Medulla oblongata (tissue), 1 donor: Measurements from ENCODE around the gene FNIP2.
"Not testable (repeated sequence)": the region's sequence is repeated elsewhere in the genome, so short reads cannot be mapped to it uniquely, and the experiment has no call there.

Experiments
- DNase-seq: peaks from one replicate; pipeline ENCODE4 v3.0.0-alpha.2; 2015; ENCODE audit errors: extremely low spot score

The FNIP2 gene

DNA sequence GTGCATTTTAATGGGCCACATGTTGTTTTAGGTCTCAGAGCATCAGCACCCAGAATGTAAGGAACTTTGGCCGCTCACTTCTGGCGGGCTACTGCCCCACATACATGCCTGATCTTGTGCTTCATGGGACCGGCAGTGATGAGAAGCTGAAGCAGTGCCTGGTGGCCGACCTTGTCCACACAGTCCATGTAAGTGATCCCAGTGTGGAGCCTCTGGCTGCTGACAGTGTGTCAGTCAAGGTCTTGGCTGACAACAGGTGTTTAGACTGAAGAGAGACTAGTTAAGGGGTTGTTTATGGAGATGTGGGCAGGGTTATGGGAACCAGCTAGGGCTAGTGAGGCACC lies 101.4 kb downstream of the FNIP2 start:
- no peak for DNase-seq

DNA sequence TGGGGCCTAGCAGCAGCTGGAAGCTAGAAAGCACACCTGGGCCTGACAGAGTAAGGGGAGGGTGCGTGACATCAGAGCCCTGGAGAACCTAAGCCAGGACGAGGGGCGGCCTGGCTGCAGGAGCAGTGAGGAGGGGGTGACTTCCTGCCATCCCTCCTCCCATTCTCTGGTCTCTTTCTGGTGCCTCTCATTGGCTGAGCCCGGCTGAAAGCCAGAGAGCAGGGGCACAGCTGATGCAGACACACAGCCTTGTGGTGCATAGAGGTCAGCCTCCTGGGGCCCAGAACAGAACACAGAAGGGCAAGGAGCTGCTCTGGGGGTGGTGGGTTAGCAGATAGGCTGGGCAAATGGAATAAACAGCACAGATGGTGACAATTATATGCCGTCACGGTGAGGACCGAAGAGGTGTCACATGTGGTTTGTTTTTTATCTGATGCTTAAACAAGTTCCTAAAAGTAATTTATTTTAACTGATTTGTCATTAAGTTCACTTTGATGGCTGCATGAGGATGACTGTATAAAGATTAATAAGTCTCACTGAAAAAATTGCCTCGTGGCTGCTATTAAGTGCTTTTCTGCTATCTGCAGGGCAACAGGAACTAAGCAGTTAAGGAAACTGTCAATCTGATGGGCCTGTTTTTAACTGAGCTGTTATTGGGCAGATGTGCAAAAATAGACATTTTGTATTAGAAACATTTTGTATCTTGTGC lies 102.0 kb downstream of the FNIP2 start:
- DNase-seq, result no peak

DNA sequence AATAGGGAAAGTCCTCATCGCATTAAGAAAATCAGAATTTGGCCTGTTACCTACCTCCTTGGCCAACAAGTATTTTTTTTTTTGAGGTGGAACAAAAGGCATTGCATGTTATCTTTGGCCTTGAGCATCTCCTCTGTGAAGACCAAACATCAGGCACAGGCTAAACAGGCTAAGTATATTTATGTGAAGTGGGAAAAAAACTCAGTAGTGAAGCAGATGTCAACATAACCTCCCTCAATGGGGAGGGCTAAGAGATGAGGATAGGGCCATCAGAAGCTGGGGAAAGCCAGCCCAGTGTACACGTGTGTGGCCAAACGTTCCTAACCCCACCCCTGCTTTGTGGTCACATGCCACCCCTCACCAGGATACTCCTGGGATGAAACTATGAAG lies 102.5 kb downstream of the FNIP2 start:
- no peak for DNase-seq

DNA sequence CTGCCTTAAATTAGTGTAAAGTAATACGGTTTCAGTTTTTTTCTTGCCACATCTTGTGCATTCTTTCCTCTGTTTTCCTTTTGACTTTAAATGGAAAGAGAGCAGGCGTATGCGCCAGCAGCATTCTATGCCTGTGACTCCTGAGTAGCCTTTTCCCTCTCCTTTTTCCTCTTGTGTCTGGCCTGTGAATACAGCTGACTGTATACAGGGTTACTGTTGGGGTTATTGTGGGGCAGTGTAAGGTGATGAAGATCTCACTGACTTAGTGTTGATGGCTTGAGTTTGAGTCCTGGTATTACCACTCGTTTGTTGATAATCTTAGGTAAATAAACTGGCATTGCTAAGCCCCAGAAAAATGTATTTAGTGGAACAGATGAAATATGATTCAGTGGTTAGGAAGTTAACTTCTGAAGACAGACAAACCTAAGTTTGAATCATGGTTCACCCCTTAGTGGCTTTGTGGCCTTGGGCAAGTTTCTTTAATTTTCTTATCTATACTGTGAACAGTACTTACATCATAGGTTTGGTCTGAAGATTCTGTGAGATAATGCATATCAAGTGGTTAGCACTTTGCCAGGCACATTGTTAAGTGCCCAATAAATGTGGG lies 105.1 kb downstream of the FNIP2 start:
- no peak for DNase-seq

DNA sequence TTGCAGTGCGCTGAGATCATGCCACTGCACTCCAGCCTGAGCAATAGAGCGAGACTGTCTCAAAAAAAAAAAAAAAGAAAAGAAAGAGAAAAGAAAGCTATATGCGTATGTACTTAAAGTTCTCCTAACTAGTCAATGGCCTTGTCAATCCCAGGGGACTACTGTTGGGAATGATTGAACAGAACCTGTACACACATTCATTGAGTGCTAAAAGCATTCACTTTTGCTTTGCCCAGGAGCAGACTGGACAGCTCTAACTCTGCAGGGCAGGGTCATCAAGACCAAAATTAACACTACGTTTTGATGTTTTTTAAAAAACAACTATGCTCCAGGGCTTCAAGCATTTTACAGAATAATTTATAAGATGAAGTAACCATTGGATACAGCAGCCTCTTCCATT lies 106.2 kb downstream of the FNIP2 start:
- DNase-seq, result no peak

DNA sequence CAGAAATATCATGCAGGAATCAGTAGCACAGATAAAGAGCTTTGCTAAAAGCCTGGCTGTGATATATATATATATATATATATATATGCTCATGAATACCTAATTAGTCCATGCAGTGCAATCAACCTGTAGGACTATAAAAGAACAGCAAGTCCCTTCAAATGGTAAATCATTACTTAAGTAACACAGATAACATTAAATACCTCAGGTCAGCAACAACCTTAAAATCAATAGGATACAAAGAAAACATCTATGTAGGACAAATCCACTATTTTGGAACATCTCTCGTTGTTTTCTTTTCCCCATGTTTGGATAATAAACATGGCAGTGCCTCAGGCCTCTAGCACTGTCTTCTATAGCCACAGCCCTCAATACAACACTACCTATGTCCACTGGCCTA lies 106.6 kb downstream of the FNIP2 start:
- DNase-seq, result no peak

DNA sequence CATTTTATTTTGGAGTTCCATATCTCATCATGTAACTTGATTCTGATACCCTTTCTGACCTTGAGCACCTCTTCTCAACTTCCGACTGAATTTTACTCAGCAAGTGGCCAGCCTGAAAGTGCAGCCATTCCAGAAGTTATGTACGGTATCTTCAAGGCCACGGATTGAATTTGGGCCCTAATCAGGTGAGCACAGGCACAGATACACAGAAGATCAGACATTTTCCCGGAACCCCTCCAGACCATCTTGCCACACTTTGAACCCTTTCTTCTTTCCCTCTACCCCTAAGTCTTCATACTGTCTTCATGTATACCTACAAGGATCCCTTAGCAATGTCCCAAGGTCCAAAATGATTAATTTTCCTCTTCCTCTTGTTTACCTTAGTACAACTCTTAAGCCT lies 108.2 kb downstream of the FNIP2 start:
- DNase-seq, result no peak

DNA sequence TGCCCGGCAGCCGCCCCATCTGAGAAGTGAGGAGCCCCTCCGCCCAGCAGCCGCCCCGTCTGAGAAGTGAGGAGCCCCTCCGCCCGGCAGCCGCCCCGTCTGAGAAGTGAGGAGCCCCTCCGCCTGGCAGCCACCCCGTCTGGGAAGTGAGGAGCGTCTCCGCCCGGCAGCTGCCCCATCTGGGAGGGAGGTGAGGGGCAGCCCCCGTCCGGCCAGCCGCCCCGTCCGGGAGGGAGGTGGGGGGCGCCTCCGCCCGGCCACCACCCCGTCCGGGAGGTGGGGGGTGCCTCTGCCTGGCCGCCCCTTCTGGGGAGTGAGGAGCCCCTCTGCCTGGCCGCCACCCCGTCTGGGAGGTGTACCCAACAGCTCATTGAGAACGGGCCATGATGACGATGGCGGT lies 113.3 kb downstream of the FNIP2 start:
- DNase-seq, result not testable (repeated sequence)

DNA sequence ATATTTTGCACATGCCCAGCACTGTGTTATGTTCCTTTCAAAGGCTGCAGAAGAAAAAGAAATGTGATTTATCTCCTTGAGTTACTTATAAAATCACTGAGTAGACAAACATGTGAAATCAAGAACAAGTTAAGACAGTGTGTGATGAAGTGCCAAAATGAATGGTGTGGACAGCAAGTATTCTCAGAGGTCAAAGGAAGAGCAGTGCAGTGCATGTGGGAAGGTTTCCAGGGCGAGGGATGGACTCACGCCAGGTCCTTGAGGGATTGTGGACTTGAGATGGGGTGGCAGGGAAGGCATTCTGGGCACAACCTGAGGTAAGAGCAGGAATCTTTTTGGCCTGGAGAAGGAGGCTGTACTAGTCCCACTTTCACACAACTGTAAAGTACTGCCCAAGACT lies 115.5 kb downstream of the FNIP2 start:
- no peak for DNase-seq

DNA sequence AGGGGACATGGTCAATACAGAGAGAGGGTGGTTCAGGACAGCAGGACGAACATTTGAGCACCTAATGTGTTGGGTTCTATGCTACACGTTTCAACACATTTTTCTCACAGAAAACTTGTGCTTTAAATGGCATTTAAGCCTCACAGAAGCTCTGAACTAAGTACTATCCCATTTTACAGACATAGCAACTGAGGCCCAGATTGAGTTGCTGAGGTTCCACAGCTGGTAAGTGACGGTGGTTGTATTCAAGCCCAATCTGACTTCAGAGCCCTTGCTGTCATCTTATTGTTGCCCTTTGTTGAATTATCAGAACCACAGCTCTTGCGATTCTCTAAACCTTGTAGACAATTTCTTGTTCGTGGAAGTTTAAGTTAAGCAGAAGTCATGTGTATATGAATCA lies 116.7 kb downstream of the FNIP2 start:
- no peak for DNase-seq

DNA sequence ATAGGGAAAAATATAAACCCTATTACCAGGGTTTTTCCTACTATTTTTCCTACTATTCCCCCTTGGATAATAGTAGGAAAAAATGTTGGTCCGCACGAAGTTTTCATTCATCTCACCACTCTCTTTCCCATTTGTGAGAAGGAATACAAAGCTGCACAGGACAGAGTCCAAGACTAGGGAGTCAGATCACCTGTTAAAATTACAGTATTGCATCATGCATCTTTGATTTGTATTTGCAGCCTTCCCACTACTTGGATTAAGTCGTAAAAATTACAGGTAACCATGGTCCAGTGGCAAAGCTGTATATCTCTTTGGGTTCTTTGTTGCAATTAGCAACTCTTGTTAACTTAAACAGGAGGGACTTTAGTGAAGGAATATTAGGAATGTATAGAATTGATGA lies 121.5 kb downstream of the FNIP2 start:
- DNase-seq, result no peak

DNA sequence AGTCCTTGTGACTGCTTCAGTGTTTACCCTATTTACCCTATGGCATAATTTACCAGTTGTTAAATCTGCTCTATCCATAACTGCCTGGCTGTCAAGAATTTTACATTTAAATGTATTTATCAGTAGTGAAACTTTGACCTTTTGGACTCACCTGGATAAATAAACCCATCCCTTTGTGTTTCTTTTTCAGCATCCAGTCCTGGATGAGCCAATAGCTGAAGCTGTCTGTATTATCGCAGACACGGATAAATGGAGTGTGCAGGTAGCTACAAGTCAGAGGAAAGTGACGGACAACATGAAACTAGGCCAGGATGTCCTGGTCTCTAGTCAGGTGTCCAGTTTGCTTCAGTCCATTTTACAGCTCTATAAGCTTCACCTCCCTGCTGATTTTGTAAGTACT lies 122.4 kb downstream of the FNIP2 start:
- no peak for DNase-seq

DNA sequence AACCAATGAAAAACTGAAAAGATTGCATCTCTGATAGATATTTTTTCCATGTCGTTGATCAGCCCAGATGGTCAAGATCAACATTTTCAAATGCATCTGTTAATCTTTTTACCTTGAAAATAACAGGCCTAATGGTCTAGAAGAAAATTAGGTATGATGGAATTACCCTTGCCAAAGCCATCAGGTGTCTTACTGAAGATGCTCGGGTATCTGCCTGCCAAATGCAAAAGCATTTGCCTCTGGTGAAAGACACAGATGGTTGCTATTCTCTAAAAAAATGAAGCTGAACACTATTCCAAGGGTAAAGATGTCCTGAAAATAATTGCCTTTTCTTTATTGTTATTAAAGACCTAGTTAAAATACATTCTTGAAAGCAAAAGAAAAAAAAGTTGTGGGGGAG lies 126.0 kb downstream of the FNIP2 start:
- no peak for DNase-seq

DNA sequence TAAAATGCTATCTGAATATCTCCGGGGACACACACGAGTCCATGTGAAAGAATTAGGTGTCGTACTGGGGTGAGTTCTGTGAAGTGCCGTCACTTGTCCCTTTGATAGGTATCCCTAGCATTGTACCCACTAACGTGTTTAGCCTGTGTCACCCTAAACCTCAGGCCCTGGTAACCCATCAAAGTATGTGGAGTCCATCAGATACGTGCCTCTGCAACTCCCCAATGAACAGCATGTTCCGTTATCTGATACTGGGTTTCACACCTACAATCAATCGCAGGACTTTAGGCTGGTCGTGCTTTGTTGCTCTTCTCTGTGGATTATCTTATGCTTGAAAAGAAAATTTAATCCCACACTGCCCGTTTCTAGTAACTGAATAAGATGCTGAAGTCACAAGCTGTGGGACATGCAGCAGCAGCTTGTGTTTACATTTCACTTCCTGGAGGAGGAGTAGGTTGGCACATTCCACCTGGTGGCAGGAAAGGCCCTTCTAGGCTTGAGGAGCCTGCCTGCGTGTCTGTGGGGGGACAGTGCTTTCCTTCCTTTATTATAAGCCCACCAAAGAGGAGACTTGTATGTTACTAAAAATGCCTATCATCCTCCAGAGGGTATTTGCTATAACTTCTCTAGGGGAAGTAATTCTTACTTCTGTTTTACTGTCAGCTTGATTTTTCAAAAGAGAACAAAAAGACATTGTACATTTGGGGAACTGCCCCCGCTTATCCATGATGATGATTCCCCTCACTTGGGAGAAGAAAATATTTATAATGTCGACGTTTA lies 127.2 kb downstream of the FNIP2 start:
- no peak for DNase-seq

DNA sequence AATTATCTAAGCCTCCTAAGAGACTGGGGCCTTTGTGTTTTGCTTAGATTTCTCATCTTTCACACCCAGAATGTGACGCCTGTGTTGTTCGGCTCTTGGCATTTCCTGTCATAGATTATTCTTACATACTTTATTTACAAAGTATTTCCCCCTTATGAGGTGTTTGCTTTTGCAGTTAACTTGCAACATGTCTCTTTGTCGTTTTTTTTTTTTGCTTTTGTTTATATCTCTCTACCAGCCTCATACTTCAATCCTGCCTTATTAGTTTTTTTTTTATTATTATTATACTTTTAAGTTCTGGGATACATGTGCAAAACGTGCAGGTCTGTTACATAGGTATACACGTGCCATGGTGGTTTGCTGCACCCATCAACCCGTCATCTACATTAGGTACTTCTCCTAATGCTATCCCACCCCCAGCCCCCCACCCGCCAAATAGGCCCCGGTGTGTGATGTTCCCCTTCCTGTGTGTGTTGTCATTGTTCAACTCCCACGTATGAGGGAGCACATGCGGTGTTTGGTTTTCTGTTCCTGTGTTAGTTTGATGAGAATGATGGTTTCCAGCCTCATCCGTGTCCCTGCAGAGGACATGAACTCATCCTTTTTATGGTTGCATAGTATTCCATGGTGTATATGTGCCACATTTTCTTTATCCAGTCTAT lies 127.9 kb downstream of the FNIP2 start:
- DNase-seq, result not testable (repeated sequence)

DNA sequence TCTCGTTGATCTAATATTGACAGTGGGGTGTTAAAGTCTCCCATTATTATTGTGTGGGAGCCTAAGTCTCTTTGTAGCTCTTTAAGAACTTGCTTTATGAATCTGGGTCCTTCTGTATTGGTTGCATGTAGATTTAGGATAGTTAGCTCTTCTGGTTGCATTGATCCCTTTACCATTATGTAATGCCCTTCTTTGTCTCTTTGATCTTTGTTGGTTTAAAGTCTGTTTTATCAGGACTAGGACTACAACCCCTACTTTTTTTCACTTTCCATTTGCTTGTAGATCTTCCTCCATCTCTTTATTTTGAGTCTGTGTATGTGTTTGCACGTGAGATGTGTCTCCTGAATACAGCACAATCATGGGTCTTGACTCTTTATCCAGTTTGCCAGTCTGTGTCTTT lies 131.6 kb downstream of the FNIP2 start:
- not testable (repeated sequence) for DNase-seq

DNA sequence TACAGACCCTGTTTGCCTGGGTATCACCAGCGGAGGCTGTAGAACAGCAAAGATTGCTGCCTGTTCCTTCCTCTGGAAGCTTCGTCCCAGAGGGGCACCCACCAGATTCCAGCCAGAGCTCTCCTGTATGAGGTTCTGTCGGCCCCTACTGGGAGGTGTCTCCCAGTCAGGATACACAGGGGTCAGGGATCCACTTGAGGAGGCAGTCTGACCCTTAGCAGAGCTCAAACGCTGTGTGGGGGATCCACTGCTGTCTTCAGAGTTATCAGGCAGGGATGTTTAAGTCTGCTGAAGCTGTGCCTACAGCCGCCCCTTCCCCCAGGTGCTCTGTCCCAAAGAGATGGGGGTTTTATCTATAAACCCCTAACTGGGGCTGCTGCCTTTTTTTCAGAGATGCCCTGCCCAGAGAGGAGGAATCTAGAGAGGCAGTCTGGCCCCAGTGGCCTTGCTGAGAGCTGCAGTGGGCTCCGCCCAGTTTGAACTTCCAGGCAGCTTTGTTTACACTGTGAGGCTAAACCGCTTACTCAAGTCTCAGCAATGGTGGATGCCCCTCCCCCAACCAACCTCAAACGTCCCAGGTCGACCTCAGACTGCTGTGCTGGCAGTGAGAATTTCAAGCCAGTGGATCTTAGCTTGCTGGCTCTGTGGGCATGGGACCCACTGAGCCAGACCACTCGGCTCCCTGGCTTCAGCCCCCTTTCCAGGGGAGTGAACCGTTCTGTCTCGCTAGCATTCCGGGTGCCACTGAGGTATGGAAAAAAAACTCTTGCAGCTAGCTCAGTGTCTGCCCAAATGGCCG lies 133.7 kb downstream of the FNIP2 start:
- DNase-seq, result not testable (repeated sequence)

DNA sequence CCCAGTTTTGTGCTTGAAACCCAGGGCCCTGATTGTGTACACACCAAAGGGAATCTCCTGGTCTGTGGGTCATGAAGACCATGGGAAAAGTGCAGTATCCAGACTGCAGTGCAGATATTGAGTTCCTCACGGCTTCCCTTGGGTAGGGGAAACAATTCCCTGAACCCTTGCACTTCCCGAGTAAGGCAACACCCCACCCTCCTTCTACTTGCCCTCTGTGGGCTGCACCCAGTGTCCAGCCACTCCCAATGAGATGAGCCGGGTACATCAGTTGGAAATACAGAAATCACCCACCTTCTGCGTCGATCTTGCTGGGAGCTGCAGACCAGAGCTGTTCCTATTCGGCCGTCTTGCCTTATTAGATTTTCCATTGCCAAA lies 134.2 kb downstream of the FNIP2 start:
- no peak for DNase-seq

DNA sequence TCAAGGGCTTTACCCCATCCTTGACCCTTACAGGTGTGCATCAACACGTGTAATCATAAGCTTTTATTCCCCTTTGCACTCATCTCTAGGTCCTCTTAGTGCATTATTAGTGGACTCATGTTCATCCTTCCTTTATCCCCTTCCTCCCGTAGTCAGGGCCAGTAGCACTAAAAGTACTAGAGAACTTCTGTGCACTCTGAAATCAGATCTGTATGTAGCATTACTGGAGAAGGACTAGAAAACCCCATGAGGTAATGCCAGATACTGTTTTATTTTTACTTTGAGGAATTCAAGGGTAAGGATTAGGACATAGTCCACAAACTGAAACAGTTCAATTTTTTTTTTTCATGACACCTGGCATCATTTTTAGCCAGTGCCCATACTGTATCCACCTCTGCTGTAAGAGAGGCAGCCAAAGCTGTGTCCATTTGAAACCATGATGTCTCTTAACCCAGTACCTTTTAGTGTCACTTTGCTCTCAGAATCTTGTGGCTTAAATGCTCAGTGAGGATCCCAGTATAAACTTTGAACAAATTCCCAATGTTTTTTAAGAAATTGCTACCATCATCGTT lies 134.7 kb downstream of the FNIP2 start:
- DNase-seq, result no peak

DNA sequence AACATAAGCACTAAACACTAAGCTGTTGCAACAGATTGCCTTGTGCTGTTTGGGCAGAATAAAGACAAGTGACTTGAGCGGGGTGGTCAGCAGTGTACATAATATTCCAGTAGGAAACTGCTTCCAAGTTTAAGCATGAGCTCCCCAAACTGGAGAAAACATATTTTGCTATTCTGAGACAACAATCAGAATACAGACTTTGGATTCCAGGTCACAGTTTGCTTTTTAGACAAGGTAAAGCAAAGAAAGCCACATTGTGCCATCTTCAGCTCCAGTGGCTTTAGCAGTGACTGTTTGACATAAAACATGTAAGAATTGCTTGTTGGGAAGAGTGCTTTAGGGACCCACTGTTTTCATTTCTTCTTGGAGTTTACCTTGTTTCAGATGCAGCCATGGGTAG lies 136.0 kb downstream of the FNIP2 start:
- DNase-seq, result no peak

DNA sequence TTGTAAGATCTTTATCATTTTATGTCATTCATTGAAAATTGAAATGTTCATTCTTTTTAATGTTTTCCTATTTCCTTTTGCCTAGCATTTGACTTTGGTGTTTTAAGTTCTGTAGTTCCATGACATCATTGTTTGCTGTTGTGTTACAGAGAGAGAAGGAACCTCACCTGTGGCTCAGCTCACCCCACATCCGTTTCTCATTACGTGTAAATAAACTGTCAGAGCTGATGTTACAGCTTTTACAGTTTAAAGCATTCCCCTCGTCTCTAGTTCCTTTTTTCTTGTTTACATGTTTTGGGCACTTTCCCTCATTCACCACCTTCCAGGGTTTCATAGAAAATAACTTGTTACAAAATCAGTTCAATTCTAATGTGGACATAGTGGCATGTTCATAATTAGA lies 137.2 kb downstream of the FNIP2 start:
- no peak for DNase-seq

DNA sequence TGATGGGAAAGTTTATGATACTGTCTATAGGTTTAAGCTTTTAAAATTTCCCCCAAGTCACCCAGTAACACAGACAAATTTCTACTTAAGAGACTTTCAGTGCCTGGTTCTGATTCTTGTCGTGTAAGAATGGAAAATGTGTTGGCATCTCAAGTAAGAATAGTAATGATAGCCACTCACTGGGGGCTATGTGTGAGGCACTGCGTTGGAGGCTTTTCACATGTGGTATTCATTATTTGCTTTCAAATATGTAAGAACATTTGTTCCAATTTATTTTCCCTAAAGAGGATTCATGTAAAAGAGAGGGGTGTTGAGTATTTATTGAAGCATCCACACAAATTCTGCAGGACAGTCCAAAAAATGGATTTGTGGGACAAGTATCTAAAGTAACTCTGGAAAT lies 143.6 kb downstream of the FNIP2 start:
- no peak for DNase-seq
